GM12891 (cell line): ENCODE results near the gene MAGEA9B.

ENCODE experiments used
- POLR2A ChIP-seq: IDR thresholded peaks from 2 replicates; pipeline ENCODE4 v1.6.1; 2011; ENCODE audit warnings: low read depth, low read length, control low read depth
- POLR2AphosphoS5 ChIP-seq: IDR thresholded peaks from 2 replicates; pipeline ENCODE4 v1.6.1; 2011; ENCODE audit warnings: low read depth, low read length, control low read depth
- TAF1 ChIP-seq: IDR thresholded peaks from 2 replicates; pipeline ENCODE4 v1.6.1; 2011; ENCODE audit warnings: low read depth, low read length, control low read depth

DNA sequence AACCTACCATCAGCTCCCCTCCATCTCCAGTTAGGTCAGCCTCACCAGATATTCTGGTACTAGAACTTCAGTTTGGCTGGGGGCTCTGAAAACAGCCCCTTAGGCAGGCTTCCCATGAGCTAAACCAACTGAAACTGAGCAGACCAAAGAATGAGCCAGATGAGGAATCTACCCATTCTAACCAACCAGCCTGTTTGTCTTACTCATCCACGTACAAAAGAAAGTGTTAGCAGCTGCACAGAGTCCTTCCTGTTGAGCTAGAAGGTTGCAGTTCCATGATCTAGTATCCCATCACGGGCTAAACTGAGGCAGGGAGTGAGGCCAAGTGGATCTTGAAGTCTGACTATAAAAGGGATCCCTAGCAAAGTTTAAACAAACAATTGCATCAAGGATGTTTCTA is 17.5 kb downstream of the MAGEA9B start:
- TF ChIP-seq POLR2A (no peak), TAF1 (no peak), POLR2AphosphoS5 (no peak)
